Effector CD8-positive, alpha-beta T cell (primary cell): Measurements from ENCODE around the gene HYAL1.
A peak's percentile ranks its signal among the peaks of the same experiment; 100 is the strongest.

Source experiments
- DNase-seq: peaks from one replicate; lab custom pipeline; 2025; lab: John Stamatoyannopoulos, UW

The HYAL1 gene

GRCh38 chr3:50334339-50335075 lies 31.1 kb upstream of the HYAL1 start:
- DNase-seq = no peak

- no peak for DNase-seq
Observed at GRCh38 chr3:50333744-50334328, 30.5 kb upstream of the HYAL1 start.

GRCh38 chr3:50331364-50331907 lies 28.1 kb upstream of the HYAL1 start:
- DNase-seq = no peak

- DNase-seq = no peak
Observed at GRCh38 chr3:50330330-50330729, 27.0 kb upstream of the HYAL1 start.

- peak; percentile 92 for DNase-seq
Observed at GRCh38 chr3:50327943-50328691, 24.7 kb upstream of the HYAL1 start, which contains the start of gene TUSC2. Gene TUSC2, minus strand, starts transcription at chr3:50328223. Its CDS starts 124 bp downstream, at chr3:50328099.

- no peak for DNase-seq
Observed at GRCh38 chr3:50327129-50327528, 23.8 kb upstream of the HYAL1 start.

- DNase-seq = no peak
Observed at GRCh38 chr3:50326182-50326541, 22.8 kb upstream of the HYAL1 start.

- DNase-seq = no peak
Observed at GRCh38 chr3:50325497-50326181, 22.3 kb upstream of the HYAL1 start.

- no peak for DNase-seq
Observed at GRCh38 chr3:50325113-50325480, 21.7 kb upstream of the HYAL1 start.

- DNase-seq = peak; percentile 40
Observed at GRCh38 chr3:50324351-50325112, 21.2 kb upstream of the HYAL1 start.

- DNase-seq = no peak
Observed at GRCh38 chr3:50323614-50324199, 20.3 kb upstream of the HYAL1 start.

- DNase-seq = no peak
Observed at GRCh38 chr3:50323092-50323600, 19.8 kb upstream of the HYAL1 start.

GRCh38 chr3:50322386-50323091 lies 19.2 kb upstream of the HYAL1 start, which contains the start of gene HYAL2:
Gene HYAL2, minus strand, starts transcription at chr3:50322745. Its CDS starts 2,256 bp downstream, at chr3:50320489.
- no peak for DNase-seq

GRCh38 chr3:50322115-50322385 lies 18.7 kb upstream of the HYAL1 start:
- DNase-seq = no peak

- peak; percentile 74 for DNase-seq
Observed at GRCh38 chr3:50321336-50322114, 18.2 kb upstream of the HYAL1 start.

GRCh38 chr3:50320853-50321335 lies 17.5 kb upstream of the HYAL1 start:
- DNase-seq = peak; percentile 55

- no peak for DNase-seq
Observed at GRCh38 chr3:50319894-50320625, 16.7 kb upstream of the HYAL1 start.

- DNase-seq = no peak
Observed at GRCh38 chr3:50319181-50319893, 16.0 kb upstream of the HYAL1 start.
